ENCODE measurements around the gene GRM1.

DNA sequence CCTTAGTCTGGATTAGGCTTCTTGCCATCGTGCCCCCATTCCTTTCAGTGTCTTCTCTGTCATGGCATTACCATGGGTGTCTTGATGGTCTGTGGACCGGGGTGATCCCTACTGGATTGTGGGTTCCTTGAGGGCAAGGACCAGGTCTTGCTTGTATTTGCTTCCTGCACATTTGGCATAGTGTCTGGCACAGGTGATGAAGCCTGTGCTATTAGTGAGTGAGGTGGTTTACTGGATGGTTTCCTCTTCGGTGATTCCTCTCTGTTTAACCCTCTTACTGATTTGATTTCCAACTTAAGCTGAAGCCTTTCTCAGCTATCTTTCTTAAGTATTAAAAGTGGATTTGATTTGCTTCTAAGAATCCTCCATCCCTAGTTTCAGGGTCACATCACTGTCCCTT, 162.3 kb downstream of the GRM1 start:
- TF ChIP-seq CTCF (IDR thresholded peaks at IDR 0.05) (no peak), POLR2A (IDR thresholded peaks at IDR 0.05) (no peak), EP300 (IDR thresholded peaks at IDR 0.05) (no peak)
